Nephron (organoid): ENCODE data around the gene DENND1A.
A peak's percentile ranks its signal among the peaks of the same experiment; 100 is the strongest.

Source experiments
- H3K27ac Mint-ChIP-seq, 3 experiments: 2 replicates each; pipeline ENCODE4 v1.8.0; 2020; ENCODE audit warnings: mixed read lengths in 3 of 3, mild to moderate bottlenecking in 2 of 3, moderate library complexity in 1 of 3
- H3K27me3 Mint-ChIP-seq: 2 replicates; pipeline ENCODE4 v1.8.0; 2021; ENCODE audit warnings: low read depth, mild to moderate bottlenecking, moderate library complexity, mixed read lengths
- H3K36me3 Mint-ChIP-seq: 2 replicates; pipeline ENCODE4 v1.8.0; 2020; ENCODE audit warnings: low read depth, mixed read lengths
- H3K4me1 Mint-ChIP-seq: 2 replicates; pipeline ENCODE4 v1.8.0; 2020; ENCODE audit warnings: mixed read lengths
- H3K4me3 Mint-ChIP-seq, 3 experiments: 2 replicates each; pipeline ENCODE4 v1.8.0; 2020; ENCODE audit warnings: mild to moderate bottlenecking in 3 of 3, mixed read lengths in 3 of 3, moderate library complexity in 2 of 3
- H3K9me3 Mint-ChIP-seq: 2 replicates; pipeline ENCODE4 v1.8.0; 2020; ENCODE audit warnings: mixed read lengths
- CTCF ChIP-seq, 3 experiments: fragments of 200-600 bp; sonication (generic); IDR thresholded peaks; one replicate each; pipeline ENCODE4 v1.5.0; 2021; ENCODE audit warnings: antibody characterized with exemption in 3 of 3; ENCODE audit not compliant: unreplicated experiment in 3 of 3

Gene DENND1A

GRCh38 chr9:123383512-123384170 lies 546.3 kb downstream of the DENND1A start:
- Mint-ChIP-seq H3K27me3 (peaks cover 7% of the 10 kb centered on the region), H3K4me1 (peaks cover under 1% of the 10 kb centered on the region), H3K9me3 (no peaks in the 10 kb centered on the region), H3K4me3 (no peak overlapping the region), H3K36me3 (no peaks in the 10 kb centered on the region), H3K27ac (peak overlapping the region in 1 of 3 experiments; percentile 39)
- TF ChIP-seq CTCF (IDR thresholded peaks at IDR 0.05; ENCODE audit: unreplicated experiment in 3 of 3), result no peak

- H3K9me3 Mint-ChIP-seq, result no peaks in the 10 kb centered on the region
- TF ChIP-seq CTCF (IDR thresholded peaks at IDR 0.05; ENCODE audit: unreplicated experiment in 3 of 3), result no peak
- no peak overlapping the region for H3K4me3 Mint-ChIP-seq
- peaks cover 7% of the 10 kb centered on the region for H3K27me3 Mint-ChIP-seq
- peak overlapping the region in 1 of 3 experiments; percentile 39 for H3K27ac Mint-ChIP-seq
- no peaks in the 10 kb centered on the region for H3K36me3 Mint-ChIP-seq
- H3K4me1 Mint-ChIP-seq, result peaks cover 6% of the 10 kb centered on the region
Measured at GRCh38 chr9:123382653-123383511, 547.0 kb downstream of the DENND1A start.

GRCh38 chr9:123380852-123381705 lies 548.8 kb downstream of the DENND1A start:
- peaks cover 21% of the 10 kb centered on the region for H3K4me1 Mint-ChIP-seq
- H3K27ac Mint-ChIP-seq, result peak overlapping the region in 2 of 3 experiments; percentile 44 to 49
- TF ChIP-seq CTCF (IDR thresholded peaks at IDR 0.05; ENCODE audit: unreplicated experiment in 3 of 3), result no peak
- H3K4me3 Mint-ChIP-seq, result no peak overlapping the region
- H3K9me3 Mint-ChIP-seq, result no peaks in the 10 kb centered on the region
- peaks cover 7% of the 10 kb centered on the region for H3K27me3 Mint-ChIP-seq
- no peaks in the 10 kb centered on the region for H3K36me3 Mint-ChIP-seq

GRCh38 chr9:123378956-123379660 lies 550.8 kb downstream of the DENND1A start:
- no peak overlapping the region for H3K27ac Mint-ChIP-seq
- no peak overlapping the region for H3K4me3 Mint-ChIP-seq
- H3K27me3 Mint-ChIP-seq, result peaks cover 12% of the 10 kb centered on the region
- H3K4me1 Mint-ChIP-seq, result peaks cover 34% of the 10 kb centered on the region
- H3K36me3 Mint-ChIP-seq, result peaks cover 1% of the 10 kb centered on the region
- no peaks in the 10 kb centered on the region for H3K9me3 Mint-ChIP-seq
- no peak for TF ChIP-seq CTCF (IDR thresholded peaks at IDR 0.05; ENCODE audit: unreplicated experiment in 3 of 3)

GRCh38 chr9:123378025-123378424 lies 551.9 kb downstream of the DENND1A start:
- peaks cover 37% of the 10 kb centered on the region for H3K4me1 Mint-ChIP-seq
- peaks cover 12% of the 10 kb centered on the region for H3K27me3 Mint-ChIP-seq
- H3K36me3 Mint-ChIP-seq, result peaks cover 4% of the 10 kb centered on the region
- TF ChIP-seq CTCF (IDR thresholded peaks at IDR 0.05; ENCODE audit: unreplicated experiment in 3 of 3), result no peak
- H3K4me3 Mint-ChIP-seq, result peak overlapping the region in 2 of 3 experiments; percentile 16 to 30
- H3K9me3 Mint-ChIP-seq, result no peaks in the 10 kb centered on the region
- peak overlapping the region; percentile 87 to 97 (median 93) for H3K27ac Mint-ChIP-seq
